H9 (cell line): Measurements from ENCODE around the gene NFKB1. TPM values are rescaled to one million over a fixed set of nuclear protein-coding genes. Genes with fewer than 3 reads are reported as not detected.

Experiments used
- DNase-seq: peaks from one replicate; pipeline ENCODE4 v3.0.0-alpha.2; 2017
- H2AFZ ChIP-seq: one replicate; pipeline ENCODE4 v1.6.1; 2013; ENCODE audit warnings: mild to moderate bottlenecking, low read length, control low read depth, moderate library complexity
- H2AK5ac ChIP-seq: 2 replicates; pipeline ENCODE4 v1.6.1; 2013; ENCODE audit warnings: low read length, control low read depth, mixed read lengths; ENCODE audit not compliant: insufficient read length
- H2BK120ac ChIP-seq: one replicate; pipeline ENCODE4 v1.6.1; 2013; ENCODE audit warnings: low read depth, mild to moderate bottlenecking, low read length, control low read depth, inconsistent platforms; ENCODE audit not compliant: poor library complexity, severe bottlenecking
- H2BK12ac ChIP-seq: 2 replicates; pipeline ENCODE4 v1.6.1; 2013; ENCODE audit warnings: low read length, control low read depth, mixed read lengths, low read depth; ENCODE audit not compliant: insufficient read length
- H2BK15ac ChIP-seq: 2 replicates; pipeline ENCODE4 v1.6.1; 2013; ENCODE audit warnings: low read depth, low read length, control low read depth
- H2BK20ac ChIP-seq: one replicate; pipeline ENCODE4 v1.6.1; 2013; ENCODE audit warnings: low read depth, mild to moderate bottlenecking, low read length, control low read depth, inconsistent platforms; ENCODE audit not compliant: poor library complexity, severe bottlenecking
- H2BK5ac ChIP-seq: 2 replicates; pipeline ENCODE4 v1.6.1; 2013; ENCODE audit warnings: low read length, control low read depth, mixed read lengths; ENCODE audit not compliant: insufficient read length
- H3K14ac ChIP-seq: 2 replicates; pipeline ENCODE4 v1.6.1; 2013; ENCODE audit warnings: low read length, control low read depth; ENCODE audit not compliant: insufficient read depth
- H3K18ac ChIP-seq: 2 replicates; pipeline ENCODE4 v1.6.1; 2013; ENCODE audit warnings: low read depth, mild to moderate bottlenecking, mixed read lengths, low read length, control low read depth; ENCODE audit not compliant: insufficient read length
- H3K23ac ChIP-seq: 2 replicates; pipeline ENCODE4 v1.6.1; 2013; ENCODE audit warnings: low read length, control low read depth, mixed read lengths, low read depth; ENCODE audit not compliant: insufficient read length
- H3K23me2 ChIP-seq: 2 replicates; pipeline ENCODE4 v1.6.1; 2013; ENCODE audit warnings: low read depth, mild to moderate bottlenecking, mixed read lengths, low read length, control low read depth; ENCODE audit not compliant: insufficient read length, poor library complexity, severe bottlenecking
- H3K27ac ChIP-seq: 2 replicates; pipeline ENCODE4 v1.5.1; 2013; ENCODE audit warnings: low read length, control low read depth, mixed read lengths, low read depth; ENCODE audit not compliant: insufficient read length
- H3K27me3 ChIP-seq: 2 replicates; pipeline ENCODE4 v1.6.1; 2013; ENCODE audit warnings: low read length, control low read depth, inconsistent platforms; ENCODE audit not compliant: insufficient read depth
- H3K4ac ChIP-seq: 2 replicates; pipeline ENCODE4 v1.6.1; 2013; ENCODE audit warnings: low read depth, mild to moderate bottlenecking, control low read depth, inconsistent platforms, low read length, moderate library complexity
- H3K4me1 ChIP-seq: 2 replicates; pipeline ENCODE4 v1.6.1; 2013; ENCODE audit warnings: low read length, control low read depth, inconsistent platforms; ENCODE audit not compliant: insufficient read depth
- H3K4me2 ChIP-seq: 2 replicates; pipeline ENCODE4 v1.6.1; 2013; ENCODE audit warnings: low read length, control low read depth, mixed read lengths; ENCODE audit not compliant: insufficient read length, insufficient read depth
- H3K56ac ChIP-seq: 2 replicates; pipeline ENCODE4 v1.6.1; 2013; ENCODE audit warnings: low read depth, mild to moderate bottlenecking, mixed read lengths, low read length, control low read depth; ENCODE audit not compliant: insufficient read length
- H3K79me1 ChIP-seq: 2 replicates; pipeline ENCODE4 v1.6.1; 2013; ENCODE audit warnings: low read depth, mild to moderate bottlenecking, moderate library complexity, low read length, control low read depth, inconsistent platforms; ENCODE audit not compliant: insufficient read depth, poor library complexity, severe bottlenecking
- H3K79me2 ChIP-seq: 2 replicates; pipeline ENCODE4 v1.6.1; 2013; ENCODE audit warnings: low read length, control low read depth, inconsistent platforms; ENCODE audit not compliant: insufficient read depth
- H3K9ac ChIP-seq: 2 replicates; pipeline ENCODE4 v1.6.1; 2013; ENCODE audit warnings: low read length, control low read depth, mixed read lengths; ENCODE audit not compliant: insufficient read length; ENCODE audit errors: extremely low read depth
- H3K9me3 ChIP-seq: one replicate; pipeline ENCODE4 v1.6.1; 2013; ENCODE audit warnings: low read depth, low read length, inconsistent platforms; ENCODE audit not compliant: control insufficient read depth
- H3T11ph ChIP-seq: one replicate; pipeline ENCODE4 v1.6.1; 2013; ENCODE audit warnings: mild to moderate bottlenecking, low read length, control low read depth, inconsistent platforms
- H4K20me1 ChIP-seq: one replicate; pipeline ENCODE4 v1.6.1; 2013; ENCODE audit not compliant: control insufficient read depth, insufficient read length, insufficient read depth
- H4K5ac ChIP-seq: 2 replicates; pipeline ENCODE4 v1.6.1; 2013; ENCODE audit warnings: low read depth, mild to moderate bottlenecking, mixed read lengths, low read length, control low read depth; ENCODE audit not compliant: insufficient read length
- H4K8ac ChIP-seq: replicated peaks from 2 replicates; pipeline ENCODE4 v1.6.1; 2013; ENCODE audit warnings: low read length, control low read depth, mixed read lengths, low read depth; ENCODE audit not compliant: insufficient read length
- H4K91ac ChIP-seq: 2 replicates; pipeline ENCODE4 v1.6.1; 2013; ENCODE audit warnings: low read depth, mild to moderate bottlenecking, moderate library complexity, mixed read lengths, low read length, control low read depth; ENCODE audit not compliant: insufficient read length
- H3K27ac Mint-ChIP-seq, 3 experiments: 2 replicates in 2 of 3; 3 replicates in 1 of 3; pipeline ENCODE4 v1.8.0; 2020 to 2021; ENCODE audit warnings: mixed read lengths in 3 of 3, mild to moderate bottlenecking in 1 of 3, moderate library complexity in 1 of 3
- H3K27me3 Mint-ChIP-seq: 2 replicates; pipeline ENCODE4 v1.8.0; 2021; ENCODE audit warnings: low read depth, mild to moderate bottlenecking, moderate library complexity, mixed read lengths
- H3K36me3 Mint-ChIP-seq, 3 experiments: 2 replicates in 2 of 3; 3 replicates in 1 of 3; pipeline ENCODE4 v1.8.0; 2020 to 2021; ENCODE audit warnings: low read depth in 3 of 3, mixed read lengths in 3 of 3; ENCODE audit not compliant: insufficient read depth in 1 of 3
- H3K4me1 Mint-ChIP-seq, 2 experiments: 2 replicates each; pipeline ENCODE4 v1.8.0; 2020; ENCODE audit warnings: mixed read lengths in 2 of 2
- H3K4me3 Mint-ChIP-seq, 2 experiments: 2 replicates in 1 of 2; 3 replicates in 1 of 2; pipeline ENCODE4 v1.8.0; 2020 to 2021; ENCODE audit warnings: mild to moderate bottlenecking in 2 of 2, mixed read lengths in 2 of 2, moderate library complexity in 1 of 2
- H3K9me3 Mint-ChIP-seq, 2 experiments: 2 replicates in 1 of 2; 3 replicates in 1 of 2; pipeline ENCODE4 v1.8.0; 2020; ENCODE audit warnings: mild to moderate bottlenecking in 2 of 2, mixed read lengths in 2 of 2, moderate library complexity in 1 of 2
- total RNA-seq: library from RNA; stranded (reverse); gene quantifications from 2 replicates; pipeline ENCODE4 v1.2.1, GENCODE V29; 2021
- TF ChIP-seq, protein P1 (sequence below): fragments of 200-600 bp; sonication (generic); conservative IDR thresholded peaks from 3 replicates; pipeline ENCODE4 v1.8.0; 2021; ENCODE audit warnings: antibody characterized with exemption, mild to moderate bottlenecking

Gene NFKB1
- total RNA-seq, 1 experiment from 2014 or later: 5.7 TPM

DNA sequence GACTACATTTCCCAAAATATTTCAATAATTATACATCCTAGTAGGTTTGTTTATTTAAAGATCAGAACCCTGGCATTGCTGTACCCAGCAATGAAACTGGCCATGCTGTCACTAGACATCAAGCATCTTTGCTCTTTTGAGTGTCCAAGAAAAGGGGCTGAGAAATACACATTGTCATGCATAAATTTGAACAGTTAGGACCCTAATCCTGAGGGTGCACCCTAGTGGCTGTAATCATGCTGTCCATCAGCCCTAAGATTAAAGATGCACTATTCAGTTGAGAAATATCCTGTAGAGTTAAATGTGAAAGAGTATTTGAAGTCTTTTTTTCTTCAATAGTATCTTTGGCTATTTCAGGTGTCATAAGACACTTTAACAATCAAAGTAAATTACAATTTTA, 108.8 kb downstream of the NFKB1 start:
- Histone ChIP-seq H3K9me3 (no peaks in the 10 kb centered on the region), H3T11ph (no peak overlapping the region), H3K23ac (no peak overlapping the region), H4K8ac (no peak overlapping the region), H3K4ac (no peak overlapping the region), H3K9ac (no peak overlapping the region), H2BK15ac (no peak overlapping the region), H2AFZ (no peak overlapping the region), H3K23me2 (no peaks in the 10 kb centered on the region), H3K56ac (no peak overlapping the region), H3K18ac (no peak overlapping the region), H3K27ac (no peak overlapping the region), H2BK5ac (no peak overlapping the region), H4K5ac (no peak overlapping the region), H2BK120ac (no peak overlapping the region), H3K14ac (no peak overlapping the region), H4K91ac (no peak overlapping the region), H2BK12ac (no peak overlapping the region), H2AK5ac (no peak overlapping the region), H4K20me1 (no peaks in the 10 kb centered on the region), H3K4me2 (no peak overlapping the region), H3K4me1 (no peaks in the 10 kb centered on the region; the same call in 1 of the 2 replicates), H3K27me3 (no peaks in the 10 kb centered on the region), H2BK20ac (no peak overlapping the region), H3K79me2 (no peaks in the 10 kb centered on the region), H3K79me1 (no peaks in the 10 kb centered on the region)
- H3K27me3 Mint-ChIP-seq: no peaks in the 10 kb centered on the region
- H3K4me1 Mint-ChIP-seq: peaks cover 6 to 9% of the 10 kb centered on the region in 2 experiments
- H3K36me3 Mint-ChIP-seq: peaks cover 0 to 22% (median 3%) of the 10 kb centered on the region in 3 experiments; a peak in 3 of 7 replicates
- DNase-seq: no peak
- no peak overlapping the region for H3K4me3 Mint-ChIP-seq
- H3K27ac Mint-ChIP-seq: no peak overlapping the region
- TF ChIP-seq, protein P1, sequence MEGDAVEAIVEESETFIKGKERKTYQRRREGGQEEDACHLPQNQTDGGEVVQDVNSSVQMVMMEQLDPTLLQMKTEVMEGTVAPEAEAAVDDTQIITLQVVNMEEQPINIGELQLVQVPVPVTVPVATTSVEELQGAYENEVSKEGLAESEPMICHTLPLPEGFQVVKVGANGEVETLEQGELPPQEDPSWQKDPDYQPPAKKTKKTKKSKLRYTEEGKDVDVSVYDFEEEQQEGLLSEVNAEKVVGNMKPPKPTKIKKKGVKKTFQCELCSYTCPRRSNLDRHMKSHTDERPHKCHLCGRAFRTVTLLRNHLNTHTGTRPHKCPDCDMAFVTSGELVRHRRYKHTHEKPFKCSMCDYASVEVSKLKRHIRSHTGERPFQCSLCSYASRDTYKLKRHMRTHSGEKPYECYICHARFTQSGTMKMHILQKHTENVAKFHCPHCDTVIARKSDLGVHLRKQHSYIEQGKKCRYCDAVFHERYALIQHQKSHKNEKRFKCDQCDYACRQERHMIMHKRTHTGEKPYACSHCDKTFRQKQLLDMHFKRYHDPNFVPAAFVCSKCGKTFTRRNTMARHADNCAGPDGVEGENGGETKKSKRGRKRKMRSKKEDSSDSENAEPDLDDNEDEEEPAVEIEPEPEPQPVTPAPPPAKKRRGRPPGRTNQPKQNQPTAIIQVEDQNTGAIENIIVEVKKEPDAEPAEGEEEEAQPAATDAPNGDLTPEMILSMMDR: peak; percentile 25; the same call in 1 of the 3 replicates
- H3K9me3 Mint-ChIP-seq: no peaks in the 10 kb centered on the region
